C4-2B (cell line): ENCODE results near the gene KIDINS220.

Source experiments
- H3K27ac ChIP-seq: fragments of 450-650 bp; 2 replicates; pipeline ENCODE4 v1.5.1; 2017
- ZFX ChIP-seq: fragments of 450-650 bp; IDR thresholded peaks from 2 replicates; pipeline ENCODE4 v1.6.1; 2017
- TF ChIP-seq, protein P1 (sequence below): fragments of 450-650 bp; conservative IDR thresholded peaks from 2 replicates; pipeline ENCODE4 v1.5.1; 2017; ENCODE audit warnings: mild to moderate bottlenecking

The KIDINS220 gene

GRCh38 chr2:8877332-8877731, 39.9 kb upstream of the KIDINS220 start:
- TF ChIP-seq ZFX = no peak
- H3K27ac ChIP-seq = no peak overlapping the region

GRCh38 chr2:8876628-8877027, 39.2 kb upstream of the KIDINS220 start:
- no peak overlapping the region for H3K27ac ChIP-seq
- TF ChIP-seq ZFX = no peak
- TF ChIP-seq, protein P1, sequence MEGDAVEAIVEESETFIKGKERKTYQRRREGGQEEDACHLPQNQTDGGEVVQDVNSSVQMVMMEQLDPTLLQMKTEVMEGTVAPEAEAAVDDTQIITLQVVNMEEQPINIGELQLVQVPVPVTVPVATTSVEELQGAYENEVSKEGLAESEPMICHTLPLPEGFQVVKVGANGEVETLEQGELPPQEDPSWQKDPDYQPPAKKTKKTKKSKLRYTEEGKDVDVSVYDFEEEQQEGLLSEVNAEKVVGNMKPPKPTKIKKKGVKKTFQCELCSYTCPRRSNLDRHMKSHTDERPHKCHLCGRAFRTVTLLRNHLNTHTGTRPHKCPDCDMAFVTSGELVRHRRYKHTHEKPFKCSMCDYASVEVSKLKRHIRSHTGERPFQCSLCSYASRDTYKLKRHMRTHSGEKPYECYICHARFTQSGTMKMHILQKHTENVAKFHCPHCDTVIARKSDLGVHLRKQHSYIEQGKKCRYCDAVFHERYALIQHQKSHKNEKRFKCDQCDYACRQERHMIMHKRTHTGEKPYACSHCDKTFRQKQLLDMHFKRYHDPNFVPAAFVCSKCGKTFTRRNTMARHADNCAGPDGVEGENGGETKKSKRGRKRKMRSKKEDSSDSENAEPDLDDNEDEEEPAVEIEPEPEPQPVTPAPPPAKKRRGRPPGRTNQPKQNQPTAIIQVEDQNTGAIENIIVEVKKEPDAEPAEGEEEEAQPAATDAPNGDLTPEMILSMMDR = no peak

DNA sequence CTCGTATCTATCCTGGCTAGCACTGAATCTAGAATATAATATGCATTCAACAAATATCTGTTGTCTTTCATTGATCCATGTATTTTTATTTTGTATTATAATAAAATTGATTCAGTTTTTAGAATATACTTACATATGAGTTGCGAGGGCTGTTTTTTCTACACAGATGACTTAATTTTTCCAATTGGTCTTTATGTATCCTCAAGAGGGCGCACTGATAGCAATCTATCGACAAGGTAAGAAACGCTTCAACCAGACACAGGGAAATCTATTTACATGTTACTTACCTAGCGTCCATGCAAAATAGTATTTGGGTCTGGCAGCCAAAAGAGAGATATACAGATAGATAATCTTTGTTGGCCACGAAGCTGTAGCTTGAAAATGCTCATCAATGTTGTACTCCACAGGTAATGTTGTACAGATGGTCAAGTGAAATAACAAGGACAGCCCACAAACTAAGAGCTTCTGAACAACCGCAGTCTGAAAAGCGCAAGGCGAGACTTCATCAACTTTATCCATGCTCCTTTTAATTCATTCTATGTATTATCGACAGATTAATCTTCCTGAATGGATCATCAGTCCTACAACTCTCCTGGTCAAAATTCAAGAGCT, 35.5 kb upstream of the KIDINS220 start:
- H3K27ac ChIP-seq = no peak overlapping the region
- TF ChIP-seq, protein P1 = peak; percentile 78
- TF ChIP-seq ZFX = no peak

DNA sequence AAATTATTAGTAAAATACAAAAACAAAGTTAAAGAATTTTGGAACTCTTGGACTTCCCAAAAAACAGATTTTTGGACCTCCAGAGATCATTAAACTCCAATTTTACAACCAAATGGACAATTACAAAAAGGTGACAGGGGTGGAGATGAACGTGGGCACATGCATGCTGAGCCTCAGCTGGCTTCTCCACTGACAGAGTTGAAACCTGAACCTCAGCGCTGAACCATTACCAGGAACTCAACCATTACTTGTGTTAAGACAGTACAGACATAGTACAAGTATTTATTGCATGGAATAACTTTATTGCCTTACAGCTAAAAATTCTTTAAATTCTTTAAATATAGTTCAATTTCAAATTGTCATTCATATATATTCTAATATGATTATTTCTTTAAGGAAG, 33.0 kb upstream of the KIDINS220 start:
- TF ChIP-seq, protein P1 = no peak
- no peak for TF ChIP-seq ZFX

GRCh38 chr2:8867363-8867762, 29.9 kb upstream of the KIDINS220 start:
- TF ChIP-seq ZFX = no peak
- TF ChIP-seq, protein P1 = no peak

More for the DNA sequence above, 33.0 kb upstream of the KIDINS220 start:
- H3K27ac ChIP-seq = no peak overlapping the region

DNA sequence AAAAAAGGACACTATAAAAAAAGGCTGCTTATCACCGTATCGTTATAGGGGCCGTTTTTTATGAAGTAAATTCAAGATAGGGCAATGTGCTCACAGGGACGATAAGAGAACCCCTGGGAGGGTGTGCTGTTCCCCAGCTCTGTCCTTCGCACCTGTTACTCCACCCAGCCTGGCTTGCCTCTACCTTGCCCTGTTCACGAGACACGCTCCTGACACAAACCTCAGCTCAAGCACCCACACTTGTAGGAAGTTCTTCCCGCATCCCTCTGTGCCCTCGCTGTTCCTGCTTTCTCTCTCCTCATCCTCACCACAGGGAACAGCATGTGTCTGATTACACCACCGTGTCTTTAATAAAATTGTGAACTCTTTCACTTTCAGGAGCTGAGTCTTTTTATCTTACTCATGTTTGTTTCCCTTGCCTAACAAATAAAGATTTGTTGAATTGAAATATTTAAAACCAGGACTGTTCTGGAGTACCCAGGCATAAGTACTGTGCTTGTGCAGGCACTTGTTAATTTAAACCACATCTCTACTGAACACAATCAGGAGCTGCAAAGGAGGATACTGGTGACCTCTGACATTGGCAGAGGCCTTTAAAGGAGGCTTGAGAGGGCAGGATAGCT, 26.0 kb upstream of the KIDINS220 start:
- TF ChIP-seq, protein P1 = no peak
- TF ChIP-seq ZFX = no peak
- no peak overlapping the region for H3K27ac ChIP-seq

More at GRCh38 chr2:8867363-8867762, 29.9 kb upstream of the KIDINS220 start:
- H3K27ac ChIP-seq = no peak overlapping the region

DNA sequence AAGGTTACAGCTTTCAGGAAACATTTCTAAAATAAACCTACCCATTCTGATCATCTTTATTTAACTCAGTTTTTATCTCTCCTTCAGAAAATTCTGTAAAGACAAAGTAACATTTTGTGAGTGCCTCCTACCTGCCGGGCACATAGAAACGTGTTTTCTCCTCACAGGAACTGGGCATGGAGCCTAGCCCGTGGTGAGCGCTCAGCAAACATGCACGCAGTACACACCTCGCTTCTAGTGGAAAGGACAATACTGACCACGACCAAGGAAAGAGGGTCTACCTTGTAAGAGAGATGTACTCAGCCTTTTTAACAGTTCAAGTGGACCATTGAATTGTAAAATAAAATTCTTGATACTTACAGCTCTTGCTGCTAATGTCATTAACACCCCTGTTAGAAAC, 24.8 kb upstream of the KIDINS220 start:
- H3K27ac ChIP-seq = no peak overlapping the region
- no peak for TF ChIP-seq ZFX
- TF ChIP-seq, protein P1 = no peak

DNA sequence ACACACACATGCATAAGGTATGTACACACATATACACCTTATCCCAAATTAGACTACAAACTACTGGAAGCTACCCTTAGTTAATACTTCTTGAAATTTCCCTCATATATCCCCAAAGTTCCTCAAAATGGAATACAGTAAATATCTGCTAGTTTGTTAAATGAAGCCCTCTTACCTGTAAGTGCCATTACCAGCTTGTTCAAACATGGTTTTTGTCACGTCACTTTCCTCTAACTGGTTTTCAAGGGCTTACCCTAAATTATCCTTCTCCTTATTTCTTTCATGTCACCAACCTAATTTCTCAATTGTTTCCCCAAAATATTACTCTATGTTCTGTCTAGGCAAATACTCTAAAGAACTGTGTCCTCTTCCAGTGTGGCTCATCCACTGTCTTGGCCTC, 24.4 kb upstream of the KIDINS220 start:
- no peak overlapping the region for H3K27ac ChIP-seq
- TF ChIP-seq ZFX = no peak
- TF ChIP-seq, protein P1 = no peak
